ENCODE results near the gene CFI.

GRCh38 chr4:109698656-109699055, 103.1 kb downstream of the CFI start:
- no peak for TF ChIP-seq CTCF (IDR thresholded peaks at IDR 0.05)
- TF ChIP-seq POLR2A (IDR thresholded peaks at IDR 0.05) = no peak

Measured in lower leg skin (tissue), 3 donors.